Measurements from ENCODE around the gene NTF3.

The NTF3 gene

GRCh38 chr12:5511644-5512600, 80.0 kb downstream of the NTF3 start:
- peak; percentile 40 for DNase-seq (ENCODE audit: low spot score)

- no peak for DNase-seq (ENCODE audit: low spot score)
Measured at GRCh38 chr12:5512601-5512970, 80.7 kb downstream of the NTF3 start.

GRCh38 chr12:5513406-5513805, 81.5 kb downstream of the NTF3 start:
- DNase-seq (ENCODE audit: low spot score): no peak

- DNase-seq (ENCODE audit: low spot score): no peak
Measured at GRCh38 chr12:5514016-5514415, 82.1 kb downstream of the NTF3 start.

- no peak for DNase-seq (ENCODE audit: low spot score)
Measured at GRCh38 chr12:5514545-5514944, 82.6 kb downstream of the NTF3 start.

GRCh38 chr12:5515458-5515857, 83.5 kb downstream of the NTF3 start:
- DNase-seq (ENCODE audit: low spot score): no peak

- DNase-seq (ENCODE audit: low spot score): no peak
Measured at GRCh38 chr12:5516371-5517241, 84.7 kb downstream of the NTF3 start.

- no peak for DNase-seq (ENCODE audit: low spot score)
Measured at GRCh38 chr12:5518584-5519365, 86.9 kb downstream of the NTF3 start.

GRCh38 chr12:5520037-5520436, 88.1 kb downstream of the NTF3 start:
- no peak for DNase-seq (ENCODE audit: low spot score)

GRCh38 chr12:5520831-5521230, 88.9 kb downstream of the NTF3 start:
- no peak for DNase-seq (ENCODE audit: low spot score)

- no peak for DNase-seq (ENCODE audit: low spot score)
Measured at GRCh38 chr12:5521456-5522325, 89.8 kb downstream of the NTF3 start.

GRCh38 chr12:5522432-5523335, 90.8 kb downstream of the NTF3 start:
- DNase-seq (ENCODE audit: low spot score): no peak

GRCh38 chr12:5523396-5524115, 91.6 kb downstream of the NTF3 start:
- DNase-seq (ENCODE audit: low spot score): no peak

GRCh38 chr12:5524116-5524768, 92.3 kb downstream of the NTF3 start:
- DNase-seq (ENCODE audit: low spot score): no peak

- no peak for DNase-seq (ENCODE audit: low spot score)
Measured at GRCh38 chr12:5524769-5525436, 93.0 kb downstream of the NTF3 start.

GRCh38 chr12:5525783-5526367, 94.0 kb downstream of the NTF3 start:
- DNase-seq (ENCODE audit: low spot score): no peak

- DNase-seq (ENCODE audit: low spot score): no peak
Measured at GRCh38 chr12:5533368-5533767, 101.5 kb downstream of the NTF3 start.

Data from hepatic stellate cell (primary cell).